ENCODE data around the gene C5orf58. TPM values are rescaled to one million over a fixed set of nuclear protein-coding genes. Genes with fewer than 3 reads are reported as not detected.
"Not testable (repeated sequence)": the region's sequence is repeated elsewhere in the genome, so short reads cannot be mapped to it uniquely, and the experiment has no call there.

Gene C5orf58
- polyA plus RNA-seq, 12 donors = 0.37 to 0.85 (median 0.52) TPM; not detected in 7

DNA sequence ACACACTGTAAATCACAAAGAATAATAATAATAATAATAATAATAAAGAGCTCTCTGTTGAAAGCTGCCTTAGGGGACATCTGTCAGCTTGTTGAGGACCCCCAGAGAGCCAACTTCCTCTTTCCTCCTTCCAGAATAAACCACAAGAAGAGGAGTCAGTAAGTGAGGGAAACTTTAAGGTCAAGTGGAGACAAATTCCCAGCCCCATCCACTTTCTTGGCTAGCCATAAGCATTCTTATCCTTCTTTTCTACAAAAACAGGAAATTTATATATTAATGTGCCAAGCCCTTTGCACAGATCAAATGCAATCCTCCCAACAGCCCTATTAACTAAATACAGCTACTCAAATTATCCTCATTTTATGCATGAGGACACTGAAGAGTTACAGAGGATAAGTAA lies 9.4 kb upstream of the C5orf58 start:
- no peak for DNase-seq

DNA sequence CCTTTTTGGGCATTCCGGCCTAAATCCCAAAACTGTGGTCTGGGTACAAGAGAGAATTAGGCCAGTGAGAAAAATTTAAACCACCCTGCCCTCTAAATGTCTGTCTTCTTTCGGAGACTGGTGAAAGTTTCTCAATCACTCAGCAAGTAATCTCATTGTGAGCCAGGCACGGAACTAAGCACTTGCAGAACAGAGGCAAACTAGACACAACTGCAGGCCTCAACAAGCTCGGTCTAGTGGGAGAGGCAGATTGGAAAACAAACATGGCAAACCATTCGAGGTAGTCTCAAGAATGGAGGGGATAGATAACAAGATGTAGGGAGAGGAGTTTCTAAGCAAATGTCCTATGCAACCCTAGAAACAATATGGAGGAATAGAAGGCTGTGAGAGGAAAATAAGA lies 8.9 kb upstream of the C5orf58 start:
- DNase-seq = no peak

DNA sequence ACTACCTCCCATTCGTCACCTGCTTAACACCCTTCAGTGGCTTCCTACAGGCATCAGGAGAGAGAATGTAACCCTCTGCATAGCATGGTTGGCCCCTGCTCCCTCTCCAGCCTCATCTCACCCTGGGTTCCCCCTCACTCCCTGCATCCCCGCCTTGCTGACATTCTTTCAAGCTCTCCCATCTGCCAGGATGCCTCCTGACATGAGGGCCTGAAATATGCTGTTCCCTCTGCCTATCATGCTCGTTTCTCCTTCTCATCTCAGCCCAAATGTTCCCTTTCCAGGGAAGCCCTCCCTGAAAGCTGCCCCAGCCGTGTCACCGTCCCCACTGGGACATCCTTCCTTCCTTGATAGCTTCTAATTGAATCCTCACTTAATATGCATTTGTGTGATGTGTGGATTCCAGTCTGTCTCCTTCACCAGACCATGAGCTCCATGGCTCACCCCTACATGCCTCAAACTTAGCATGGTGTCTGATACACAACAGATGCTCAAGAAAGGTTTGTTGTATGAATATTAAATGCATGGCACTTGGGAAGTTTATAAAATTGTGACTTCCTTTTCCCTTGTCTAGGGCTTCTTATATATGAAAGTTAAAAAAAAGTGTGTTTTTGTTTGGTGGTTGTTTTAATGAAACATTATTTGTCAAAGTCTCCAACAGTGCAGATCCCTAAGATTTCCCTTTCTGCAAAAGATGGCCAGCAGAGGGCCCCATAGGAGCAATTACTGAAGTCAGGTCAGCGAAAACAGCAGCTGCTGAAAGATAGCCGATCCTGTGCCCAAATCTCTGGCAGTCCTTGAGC lies 7.3 kb upstream of the C5orf58 start:
- DNase-seq = peak; percentile 83

DNA sequence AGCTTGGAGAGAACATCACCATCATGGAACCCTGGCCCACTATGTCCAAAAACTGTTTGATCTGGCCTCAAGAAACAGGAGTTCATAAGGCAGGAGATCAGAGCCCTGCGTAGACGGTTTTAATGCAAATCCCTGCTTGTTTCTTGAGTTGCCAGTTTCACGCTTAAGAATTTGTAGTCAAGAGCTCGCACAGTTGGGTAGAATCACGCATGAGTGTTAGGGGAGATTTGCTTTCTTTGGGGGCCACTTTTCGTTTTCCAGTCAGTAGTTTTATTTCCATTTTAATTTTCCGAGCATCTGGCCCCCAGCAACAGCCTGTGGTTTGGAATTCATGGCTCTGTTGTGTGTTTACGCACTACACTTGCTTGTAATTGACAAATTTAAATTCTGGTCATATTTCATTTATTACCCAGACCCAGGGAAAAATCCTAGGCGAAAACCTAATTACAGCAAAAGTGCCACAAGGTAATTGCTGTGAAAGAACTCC lies 6.6 kb upstream of the C5orf58 start:
- DNase-seq = no peak

DNA sequence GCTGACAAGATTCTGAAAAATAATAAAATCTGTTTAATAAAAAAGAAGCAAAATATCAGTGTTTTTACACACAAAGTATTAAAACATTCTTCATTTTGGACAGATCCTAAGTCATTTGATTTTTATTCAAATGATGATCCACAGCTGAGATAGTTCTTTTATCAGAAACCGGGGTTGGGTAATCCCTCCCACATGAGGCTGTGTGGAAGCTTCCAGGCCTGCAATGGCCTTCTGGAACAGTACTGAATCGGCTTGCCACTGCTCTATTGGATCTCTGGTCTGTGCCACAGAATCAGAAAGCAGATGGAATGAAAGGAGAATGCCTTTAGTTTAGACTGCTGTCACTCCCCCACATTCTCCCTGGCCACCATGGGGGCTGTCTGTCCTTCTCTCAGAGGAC lies 6.1 kb upstream of the C5orf58 start:
- DNase-seq = no peak

DNA sequence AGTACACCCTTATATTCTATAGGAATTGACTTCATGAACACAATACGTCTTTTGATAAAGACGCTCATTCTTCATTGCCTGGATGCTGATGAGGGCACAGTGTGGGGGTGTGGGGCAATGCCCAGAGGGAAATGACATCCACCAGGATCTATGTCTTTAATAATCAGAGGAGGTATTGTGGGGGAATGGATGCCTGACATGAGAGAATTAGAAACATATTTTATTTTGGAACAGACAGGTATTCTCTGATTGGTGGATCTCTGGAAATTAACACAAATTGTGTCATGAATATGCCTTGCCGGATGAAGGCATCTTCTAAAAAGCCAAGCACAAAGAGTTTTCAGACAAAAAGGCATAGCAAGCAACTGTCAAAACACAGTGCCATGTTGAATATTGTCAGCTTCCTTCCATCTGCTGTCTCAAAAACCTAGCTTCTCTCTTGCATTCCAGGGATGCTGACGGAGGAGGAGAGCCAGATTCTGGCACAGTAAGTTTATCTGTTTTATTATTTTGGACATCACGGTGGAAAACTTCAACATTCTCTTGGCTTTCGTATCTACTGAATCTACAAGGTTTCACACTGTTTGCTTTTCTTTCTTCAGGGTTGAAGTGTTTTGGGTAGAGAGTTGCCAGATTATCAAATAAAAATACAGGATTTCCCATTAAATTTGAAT lies 3.9 kb upstream of the C5orf58 start:
- DNase-seq = peak; percentile 77

DNA sequence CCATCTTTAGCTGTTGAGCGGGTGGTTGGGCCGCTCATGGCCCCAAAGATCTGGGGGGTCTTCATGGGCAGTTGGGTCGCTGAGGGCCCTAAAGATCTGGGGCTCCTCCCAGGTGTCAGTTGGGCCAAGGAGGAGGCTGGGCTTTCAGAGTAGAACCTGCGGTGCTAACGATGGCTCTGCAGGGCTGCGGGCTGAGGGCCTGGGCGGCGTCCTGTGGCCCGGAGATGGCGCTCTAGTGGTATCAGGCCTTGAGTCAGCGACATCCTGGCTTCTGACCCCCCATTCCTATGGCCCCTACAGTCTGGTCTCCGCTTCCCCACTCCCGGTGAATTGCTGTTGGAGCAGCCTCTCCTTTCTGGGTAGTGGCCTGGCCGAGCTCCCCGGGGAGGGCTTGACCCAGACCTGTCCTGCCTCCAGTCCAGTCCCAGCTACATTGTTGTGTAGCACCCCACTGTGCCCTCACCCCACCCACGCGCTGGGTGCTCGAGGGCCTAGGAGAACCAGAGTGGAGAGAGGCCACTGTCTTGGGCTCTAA lies 640 bp downstream of the C5orf58 start:
- DNase-seq = no peak

DNA sequence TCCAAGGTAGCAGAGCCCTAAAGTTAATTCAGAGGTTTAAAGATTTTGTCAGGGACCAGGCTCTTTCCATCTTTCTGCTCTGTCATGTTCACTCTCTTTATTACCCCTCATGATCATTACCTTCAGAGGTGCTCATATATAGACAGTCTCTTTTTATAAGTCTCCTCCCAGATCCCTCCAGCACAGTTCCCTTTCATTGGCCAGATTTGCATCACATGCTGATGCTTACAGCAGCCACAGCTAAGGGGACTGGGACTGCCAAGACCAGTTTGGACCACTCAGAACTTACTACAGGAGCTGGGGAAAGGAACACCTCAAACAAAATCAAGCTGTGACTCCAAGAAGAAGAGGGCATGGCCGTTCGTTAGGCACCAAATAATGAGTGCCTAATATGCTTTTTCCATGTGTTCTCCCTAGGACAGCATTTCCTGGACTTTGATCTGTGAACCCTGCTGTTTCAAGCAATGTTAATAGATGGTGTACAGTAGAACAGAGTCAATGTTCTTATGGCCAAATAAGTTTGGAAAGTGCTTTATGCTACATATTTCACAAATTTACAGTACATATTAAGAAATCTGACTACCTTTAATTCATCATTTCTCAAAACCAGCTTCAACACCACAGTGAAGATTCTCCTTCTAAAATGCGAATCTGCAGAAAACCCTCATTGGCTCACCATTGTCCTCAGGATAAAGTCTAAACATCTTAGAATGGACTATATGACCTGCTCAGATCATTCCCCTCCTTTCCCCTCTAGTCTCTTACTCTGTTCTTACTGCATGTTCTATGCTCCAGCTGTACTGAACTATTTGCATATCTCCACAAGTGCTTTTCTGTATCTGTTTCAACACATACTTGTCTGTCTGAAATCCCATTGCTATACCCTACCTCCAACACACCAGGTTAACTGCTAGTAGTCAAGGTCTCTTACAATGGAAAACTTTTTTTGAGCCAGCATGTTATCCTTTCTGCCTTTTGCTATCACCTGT lies 3.4 kb downstream of the C5orf58 start:
- no peak for DNase-seq

DNA sequence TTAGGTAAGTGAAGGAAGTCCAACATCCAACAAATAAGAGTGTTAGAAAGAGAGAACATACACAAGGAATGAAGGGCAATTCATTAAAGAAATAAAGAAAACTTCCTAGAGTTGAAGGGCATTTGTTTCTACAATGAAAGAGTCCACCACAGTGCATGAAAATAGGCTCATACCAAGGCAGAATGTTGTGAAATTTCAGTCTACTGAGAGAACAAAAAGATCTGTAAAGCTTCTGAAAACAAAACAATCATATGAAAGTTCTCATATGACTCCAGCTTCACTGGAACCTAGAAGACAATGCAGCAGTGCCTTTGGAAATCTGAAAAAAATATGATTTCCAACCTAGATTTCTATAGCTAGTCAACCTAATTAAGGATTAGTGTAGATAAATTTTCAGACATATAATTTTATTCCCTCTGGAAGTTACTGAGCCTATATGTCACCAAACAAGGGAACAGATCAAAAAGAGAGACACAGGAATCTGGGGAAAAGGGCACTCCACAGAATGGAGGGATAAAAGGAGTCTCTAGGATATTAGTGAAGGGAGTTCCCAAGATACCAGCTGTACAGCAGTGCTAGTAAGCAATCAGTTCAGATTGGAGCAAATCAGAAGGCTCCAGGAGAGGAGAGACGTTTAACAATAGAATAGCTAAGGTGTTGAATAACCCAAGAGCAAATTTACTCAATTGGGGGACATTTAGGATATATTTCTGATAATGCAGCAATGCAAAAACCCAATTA lies 5.8 kb downstream of the C5orf58 start:
- no peak for DNase-seq

DNA sequence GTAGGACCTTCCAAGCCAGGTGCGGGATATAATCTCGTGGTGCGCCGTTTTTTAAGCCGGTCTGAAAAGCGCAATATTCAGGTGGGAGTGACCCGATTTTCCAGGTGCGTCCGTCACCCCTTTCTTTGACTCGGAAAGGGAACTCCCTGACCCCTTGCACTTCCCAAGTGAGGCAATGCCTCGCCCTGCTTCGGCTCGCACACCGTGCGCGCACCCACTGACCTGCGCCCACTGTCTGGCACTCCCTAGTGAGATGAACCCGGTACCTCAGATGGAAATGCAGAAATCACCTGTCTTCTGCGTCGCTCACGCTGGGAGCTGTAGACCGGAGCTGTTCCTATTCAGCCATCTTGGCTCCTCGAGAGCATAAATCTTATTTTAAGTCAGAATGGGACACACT lies 12.7 kb downstream of the C5orf58 start:
- not testable (repeated sequence) for DNase-seq

DNA sequence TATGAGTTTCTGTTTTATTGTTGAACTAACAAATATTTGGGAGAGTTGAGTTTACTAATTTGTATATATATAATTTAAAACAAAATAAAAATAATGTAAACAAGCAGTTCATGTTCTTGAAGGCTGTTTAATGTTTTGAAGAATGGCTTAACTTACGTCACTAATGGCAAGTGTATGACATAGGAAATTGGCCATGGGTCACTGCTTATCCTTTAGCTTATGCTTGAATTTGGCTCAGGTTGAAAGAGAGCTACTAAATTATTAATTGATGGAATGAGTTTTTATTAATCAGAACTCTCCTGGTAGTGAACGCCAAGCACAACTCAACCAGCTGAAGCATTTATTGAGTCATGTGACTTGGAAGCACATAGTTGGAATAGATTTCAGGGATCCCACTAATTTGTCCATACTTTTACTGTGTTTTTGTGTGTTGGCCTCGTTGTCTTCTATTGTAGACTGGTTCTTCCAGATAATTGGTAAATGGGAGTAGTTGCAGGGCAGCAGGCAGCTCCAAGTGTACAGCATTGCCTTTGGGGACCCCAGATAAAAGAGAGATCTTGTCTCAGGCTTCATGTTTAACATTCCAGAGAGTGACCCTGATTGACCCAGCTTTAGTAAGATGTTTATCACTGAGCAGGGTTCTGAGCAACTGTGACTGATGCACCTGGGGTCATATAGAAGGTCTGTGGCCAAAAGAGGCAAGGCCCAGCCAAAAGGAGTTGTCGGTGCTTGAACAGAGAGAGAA lies 13.5 kb downstream of the C5orf58 start:
- DNase-seq = no peak

DNA sequence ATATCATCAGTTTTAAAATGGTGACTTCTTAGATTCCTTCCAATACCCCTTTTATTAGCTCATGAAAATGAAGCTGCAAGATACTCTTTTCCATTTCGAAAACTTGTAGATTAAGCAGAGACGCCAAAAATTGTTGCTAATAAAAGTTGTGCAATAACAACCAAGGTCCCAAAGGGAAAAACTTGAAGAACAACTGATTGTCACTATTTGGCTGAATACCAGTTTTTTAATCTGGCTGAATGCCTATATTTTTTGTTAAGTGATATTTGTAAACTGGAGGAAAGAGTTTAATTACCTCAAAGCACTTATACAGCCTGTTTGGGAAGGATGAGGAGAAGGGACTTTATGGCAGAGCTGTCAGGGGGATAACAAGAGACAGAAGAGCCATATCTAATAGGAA lies 14.6 kb downstream of the C5orf58 start:
- DNase-seq = no peak

DNA sequence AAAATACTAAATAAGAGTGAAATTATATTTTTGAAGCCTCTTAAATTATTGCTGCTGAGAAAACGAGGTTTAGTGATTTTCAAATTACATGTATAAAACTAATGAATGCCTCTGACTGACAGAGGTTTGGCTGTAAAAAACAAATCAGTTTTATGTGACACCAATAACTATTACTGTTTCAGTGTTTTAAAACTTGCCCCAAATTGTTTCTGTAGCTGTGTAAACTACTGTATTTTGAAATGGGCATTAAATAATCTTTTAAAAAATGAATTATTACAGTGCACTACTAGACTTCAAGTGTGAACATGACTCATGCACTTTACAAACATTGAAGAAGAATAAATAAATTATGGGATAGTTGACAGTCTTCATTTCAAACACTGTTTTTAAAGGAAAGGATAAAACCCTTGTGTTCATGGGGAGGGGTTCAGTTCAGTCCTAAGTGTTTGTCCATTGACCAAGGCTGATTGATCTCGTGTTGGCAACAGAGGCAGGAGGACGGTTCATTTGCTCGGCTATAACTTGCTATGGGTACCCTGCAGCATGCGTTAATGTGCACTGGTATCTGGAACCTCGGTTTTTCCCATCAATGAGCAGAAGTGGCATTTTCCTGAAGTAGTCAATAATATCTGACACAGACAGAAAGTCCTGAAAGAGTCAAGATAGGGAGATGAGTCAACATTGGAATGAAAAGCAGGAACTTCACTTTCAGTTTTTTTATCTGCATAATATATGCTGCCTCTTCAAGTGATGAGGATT lies 15.6 kb downstream of the C5orf58 start:
- no peak for DNase-seq

DNA sequence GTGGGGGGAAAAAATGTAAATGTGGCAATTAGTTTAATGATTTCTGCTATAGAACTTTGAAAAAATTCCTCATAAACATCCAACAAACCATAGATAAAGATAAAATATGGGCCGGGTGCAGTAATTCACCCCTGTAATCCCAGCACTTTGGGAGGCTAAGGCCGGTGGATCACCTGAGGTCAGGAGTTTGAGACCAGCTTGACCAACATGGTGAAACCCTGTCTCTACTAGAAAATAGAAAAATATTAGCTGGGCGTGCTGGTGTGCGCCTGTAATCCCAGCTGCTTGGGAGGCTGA lies 16.1 kb downstream of the C5orf58 start:
- DNase-seq = not testable (repeated sequence)

DNA sequence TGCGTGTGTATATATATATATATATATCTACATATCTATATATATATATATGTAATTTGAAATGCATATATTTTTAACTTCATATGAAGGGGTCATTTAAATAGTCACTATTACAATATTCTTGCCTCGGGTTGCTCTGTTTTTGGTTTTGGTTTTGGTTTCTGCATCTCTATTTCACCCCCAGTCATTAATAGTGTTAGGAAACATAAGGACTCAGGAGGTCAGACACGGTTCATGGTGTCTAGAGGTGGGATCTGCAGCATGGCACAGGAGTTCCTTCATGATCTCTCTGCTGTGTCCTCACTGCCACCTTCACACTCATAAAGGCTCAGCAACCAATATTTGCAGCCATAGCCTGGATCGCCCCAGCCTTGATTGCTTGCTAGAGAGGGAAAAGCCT lies 16.6 kb downstream of the C5orf58 start:
- DNase-seq = no peak

DNA sequence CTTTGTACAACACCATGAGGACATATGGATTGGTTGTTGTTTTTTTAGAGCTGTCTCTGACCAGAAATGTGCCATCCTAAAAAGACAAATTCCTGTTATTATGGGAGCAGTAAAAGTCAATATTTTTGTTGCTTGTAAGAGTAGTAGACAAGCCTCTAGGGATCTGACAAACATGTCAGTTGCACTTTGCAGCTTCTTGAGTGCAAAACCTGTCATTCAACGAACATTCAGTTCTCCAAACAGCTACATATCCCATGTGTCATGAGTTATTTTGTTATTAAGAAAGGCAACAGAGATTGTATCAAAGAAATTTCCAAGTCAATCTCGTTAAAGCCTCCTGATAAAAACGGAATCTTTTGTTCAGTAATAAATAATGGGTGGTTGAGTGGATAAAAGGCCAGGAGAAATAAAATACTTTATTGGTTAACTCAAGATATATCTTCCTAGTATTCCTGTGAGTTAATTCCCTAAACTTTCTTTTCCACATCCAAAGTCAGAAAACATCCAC lies 18.1 kb downstream of the C5orf58 start:
- no peak for DNase-seq

DNA sequence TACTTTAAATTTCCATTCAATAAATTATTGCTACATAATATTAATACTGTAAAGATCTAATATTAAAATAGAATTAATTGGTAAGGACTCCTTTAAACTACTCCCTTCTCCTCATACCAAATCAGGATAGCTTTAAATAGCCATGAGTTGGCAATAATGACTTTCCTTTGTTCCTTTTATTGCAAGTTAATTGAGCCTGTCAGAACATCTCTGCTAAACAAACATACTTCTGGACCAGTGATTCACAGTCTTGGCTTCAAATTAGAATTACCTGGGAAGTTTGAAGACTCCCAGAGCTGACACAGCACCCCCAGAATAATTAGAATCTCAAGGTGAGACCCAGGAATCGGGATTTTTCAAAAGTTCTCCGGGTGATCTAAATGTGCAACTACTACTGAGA lies 18.7 kb downstream of the C5orf58 start:
- no peak for DNase-seq

DNA sequence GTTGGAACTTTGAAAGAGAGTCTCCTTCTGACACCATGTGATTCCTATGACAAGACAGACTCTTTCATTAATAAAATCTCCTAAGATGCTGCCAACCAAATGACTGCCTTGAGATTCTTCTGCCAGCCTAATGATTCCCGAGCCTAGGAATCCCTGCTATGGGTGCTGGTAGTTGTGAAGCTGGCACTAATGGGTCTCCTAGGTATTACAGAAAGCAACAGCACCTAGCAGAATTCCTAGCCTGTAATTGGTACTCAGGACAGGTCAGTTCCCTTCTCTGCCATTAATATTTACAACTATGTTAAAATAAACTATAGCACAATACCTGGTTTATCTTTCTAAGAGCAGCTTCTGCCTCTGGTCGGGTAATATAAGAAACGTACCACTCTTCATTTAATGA lies 19.3 kb downstream of the C5orf58 start:
- DNase-seq = no peak

DNA sequence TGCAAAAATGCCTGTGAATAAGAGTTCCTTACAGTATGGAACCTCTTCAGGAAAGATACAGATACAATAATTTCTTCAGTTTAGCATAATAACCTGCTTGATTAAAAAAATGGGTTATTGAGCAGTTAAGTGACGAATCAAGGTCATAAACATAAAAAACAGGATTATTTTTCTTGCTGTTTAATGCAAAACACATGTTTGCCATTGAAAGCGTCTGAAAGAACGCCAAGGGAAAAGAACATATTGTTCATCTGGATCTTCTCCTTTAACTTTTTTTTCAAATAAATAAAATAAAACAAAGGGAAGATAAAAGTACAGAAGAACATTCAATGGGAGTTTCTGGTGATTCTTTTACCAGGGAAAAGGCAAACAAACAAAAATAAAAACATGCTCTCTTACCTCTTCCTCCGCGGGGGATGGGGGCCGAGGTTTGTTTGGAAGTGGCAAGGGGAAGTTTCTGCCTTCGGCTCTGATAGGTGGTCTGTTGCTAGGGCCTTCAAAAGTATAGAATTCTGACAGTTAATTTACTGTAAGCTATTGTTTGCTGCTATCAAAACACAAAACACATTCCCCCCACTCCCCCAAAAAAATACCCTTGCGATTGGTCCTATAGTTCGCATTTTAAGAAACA lies 20.1 kb downstream of the C5orf58 start:
- DNase-seq = peak; percentile 56

Data from muscle of arm (tissue), 12 donors.